Stimulated activated CD4-positive, alpha-beta T cell treated with anti-CD3 and anti-CD28 coated beads, TNF-alpha, amount 100 ng/mL, for 48 hours (primary cell): ENCODE results near the gene TFAP2D.
A peak's percentile ranks its signal among the peaks of the same experiment; 100 is the strongest.

Experiments used
- DNase-seq, 3 donors: peaks; one replicate each; pipeline ENCODE4 v3.0.0-alpha.2; 2020; ENCODE audit warnings: low read depth in 3 of 3

The TFAP2D gene

DNA sequence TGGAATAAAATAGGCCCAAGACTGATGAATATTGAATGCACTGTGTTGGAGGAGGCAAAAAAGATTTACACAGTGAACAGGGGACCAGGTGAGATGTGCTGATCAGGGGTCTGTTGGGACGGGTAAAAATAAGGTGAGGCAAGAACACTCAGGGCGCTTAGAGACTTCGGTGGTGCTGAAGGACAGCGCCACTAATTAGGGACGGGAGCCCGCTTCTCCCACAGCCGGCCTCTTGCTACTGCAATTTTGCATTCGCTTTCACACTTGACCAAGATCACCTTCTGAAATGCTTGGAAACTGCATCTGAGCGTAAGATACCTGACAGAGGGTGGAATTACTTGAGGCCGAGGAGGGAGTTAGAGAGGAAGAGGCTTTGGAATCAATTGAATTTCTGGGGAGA lies 7.3 kb downstream of the TFAP2D start:
- no peak for DNase-seq

DNA sequence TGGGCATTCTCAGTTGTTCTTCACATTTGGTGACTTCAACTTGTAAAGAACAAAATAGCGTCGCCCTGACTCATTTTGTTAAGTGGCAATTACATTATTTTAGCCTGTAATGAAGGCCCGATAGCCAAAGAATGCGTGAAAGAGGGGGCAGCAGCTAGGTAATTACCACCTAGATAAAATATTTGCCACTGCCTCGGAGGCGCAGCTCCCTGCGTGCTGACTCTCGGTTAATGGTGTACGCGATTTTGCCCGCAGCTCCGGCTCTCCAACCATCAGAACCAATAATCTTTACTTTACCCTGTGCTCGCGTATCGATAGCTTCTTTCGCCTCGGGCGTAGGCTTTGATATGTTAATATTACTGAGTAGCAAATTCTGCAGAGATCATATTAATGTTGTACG lies 8.7 kb downstream of the TFAP2D start:
- no peak for DNase-seq

GRCh38 chr6:50722829-50723554 lies 9.7 kb downstream of the TFAP2D start:
- DNase-seq: no peak

GRCh38 chr6:50724381-50725124 lies 11.2 kb downstream of the TFAP2D start:
- no peak for DNase-seq

GRCh38 chr6:50734488-50734887 lies 21.2 kb downstream of the TFAP2D start:
- DNase-seq: no peak

DNA sequence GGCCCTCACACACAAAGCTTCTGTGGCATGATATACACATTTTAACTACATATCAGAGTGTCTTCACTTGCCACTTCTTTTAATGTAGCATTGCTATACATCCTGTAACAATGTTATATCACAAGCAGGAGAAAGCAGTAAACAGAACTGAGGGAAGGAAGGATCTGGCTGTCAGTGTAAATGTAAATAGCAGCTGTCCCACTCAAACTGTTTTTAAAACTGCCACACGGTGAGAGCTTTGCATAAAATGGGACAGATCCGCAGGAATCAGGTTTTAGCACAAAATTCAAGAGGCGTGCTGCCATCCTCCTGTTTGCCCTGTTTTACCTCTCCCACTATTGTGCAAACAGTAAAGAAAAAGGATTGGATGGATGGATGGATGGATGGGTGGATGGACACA lies 28.8 kb downstream of the TFAP2D start:
- DNase-seq: no peak

DNA sequence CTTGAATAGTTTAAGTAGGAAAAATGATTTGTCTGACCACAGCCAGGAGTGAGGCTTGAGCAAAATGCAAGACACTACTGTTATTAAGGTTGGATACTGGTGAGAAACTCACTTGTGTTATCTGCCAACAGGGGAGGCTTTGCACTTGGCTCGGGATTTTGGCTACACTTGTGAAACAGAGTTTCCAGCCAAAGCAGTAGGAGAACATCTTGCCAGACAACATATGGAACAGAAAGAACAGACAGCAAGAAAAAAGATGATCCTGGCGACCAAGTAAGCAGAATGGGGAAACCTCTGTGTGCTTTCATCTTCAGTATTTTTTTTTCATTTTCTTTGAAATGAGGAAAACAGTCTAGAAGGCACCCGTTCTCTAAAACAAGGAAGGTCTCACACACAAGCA lies 31.6 kb downstream of the TFAP2D start:
- DNase-seq: no peak

DNA sequence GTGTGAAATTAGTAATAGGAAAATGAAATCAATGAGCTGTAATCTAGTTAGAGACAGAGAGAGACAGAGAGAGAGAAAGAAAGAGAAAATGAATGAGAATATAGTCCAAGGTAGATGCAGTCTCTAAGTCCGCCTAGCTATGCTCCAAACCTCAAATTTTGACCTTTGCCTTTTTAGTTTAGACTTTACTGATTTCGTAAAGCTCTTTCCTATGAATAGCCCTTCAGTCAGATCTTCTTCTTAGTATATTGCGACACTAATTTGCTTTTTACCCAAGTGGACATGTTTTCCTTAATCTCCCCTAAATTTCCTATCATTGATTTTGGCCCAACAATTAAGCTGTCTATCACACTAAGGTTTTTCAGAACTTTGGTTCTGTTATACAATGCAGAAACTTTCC lies 49.5 kb downstream of the TFAP2D start:
- no peak for DNase-seq

DNA sequence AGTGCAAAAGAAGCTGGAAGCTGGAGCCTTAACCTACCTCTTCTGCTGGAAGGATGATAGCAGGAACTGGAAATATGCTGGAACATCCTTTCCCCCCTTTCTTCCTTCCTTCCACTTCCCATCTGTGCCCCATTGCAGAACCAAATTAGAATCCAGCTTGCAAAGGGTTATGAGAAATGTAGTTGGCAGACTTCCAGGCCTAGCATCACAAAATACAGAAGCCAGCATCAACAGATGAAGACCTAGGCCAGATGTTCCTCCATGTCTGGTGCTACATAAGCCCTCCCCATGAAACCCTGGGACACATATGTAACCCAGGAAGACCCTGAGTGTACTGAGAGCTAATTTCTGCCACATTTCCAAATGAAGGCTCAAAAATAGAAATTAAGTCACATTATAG lies 65.4 kb downstream of the TFAP2D start:
- no peak for DNase-seq

GRCh38 chr6:50780382-50780781 lies 67.1 kb downstream of the TFAP2D start:
- no peak for DNase-seq

GRCh38 chr6:50785921-50786320 lies 72.6 kb downstream of the TFAP2D start:
- DNase-seq: no peak

DNA sequence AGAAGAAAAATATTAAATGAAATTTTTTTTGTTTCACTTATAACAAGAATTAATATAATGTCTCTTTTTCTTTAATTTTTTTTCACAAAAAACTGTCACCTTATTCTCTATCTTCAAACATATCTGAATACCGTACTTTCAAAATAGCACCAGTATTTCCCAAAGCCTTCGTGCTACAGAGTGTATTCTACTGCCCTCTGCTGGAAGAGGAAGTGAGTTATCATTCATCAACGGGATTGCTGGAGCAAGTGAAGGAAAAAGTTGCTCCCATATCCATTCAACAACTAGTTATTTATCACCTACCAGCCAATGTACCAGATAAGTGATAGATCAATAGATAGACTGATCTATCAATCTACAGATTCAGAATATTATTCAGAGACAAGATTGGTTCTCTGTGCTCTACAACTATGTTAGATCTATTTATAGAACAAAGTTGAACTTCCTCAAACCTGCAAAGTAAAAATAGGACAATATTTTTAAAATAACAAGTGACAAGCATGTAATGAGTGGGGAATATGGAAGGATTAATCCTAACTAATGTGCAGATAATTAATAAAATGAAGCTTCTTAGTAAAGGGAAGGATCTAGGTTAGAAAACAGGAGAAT lies 78.7 kb downstream of the TFAP2D start:
- DNase-seq: no peak

GRCh38 chr6:50792771-50793170 lies 79.4 kb downstream of the TFAP2D start:
- no peak for DNase-seq

- DNase-seq: no peak
These were observed 82.2 kb downstream of the TFAP2D start for GRCh38 chr6:50795574-50795973.

DNA sequence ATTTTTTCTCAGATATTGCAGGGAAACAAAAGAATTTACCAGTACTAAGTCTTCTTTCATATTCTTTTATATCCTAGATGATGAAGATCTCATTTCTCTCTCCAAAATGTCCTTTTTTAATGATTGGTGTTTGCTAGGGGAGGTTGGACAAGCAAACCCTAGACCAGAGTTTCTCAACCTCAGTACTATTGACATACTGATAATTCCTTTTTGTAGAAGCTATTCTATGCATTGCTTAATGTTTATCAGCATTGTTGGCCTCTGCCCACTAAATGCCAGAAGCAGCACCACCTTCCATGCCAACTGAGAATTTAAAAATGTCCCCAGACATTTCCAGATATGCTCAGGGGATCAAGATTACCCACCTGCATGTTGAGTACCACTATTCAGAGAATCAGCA lies 91.0 kb downstream of the TFAP2D start:
- DNase-seq: no peak

DNA sequence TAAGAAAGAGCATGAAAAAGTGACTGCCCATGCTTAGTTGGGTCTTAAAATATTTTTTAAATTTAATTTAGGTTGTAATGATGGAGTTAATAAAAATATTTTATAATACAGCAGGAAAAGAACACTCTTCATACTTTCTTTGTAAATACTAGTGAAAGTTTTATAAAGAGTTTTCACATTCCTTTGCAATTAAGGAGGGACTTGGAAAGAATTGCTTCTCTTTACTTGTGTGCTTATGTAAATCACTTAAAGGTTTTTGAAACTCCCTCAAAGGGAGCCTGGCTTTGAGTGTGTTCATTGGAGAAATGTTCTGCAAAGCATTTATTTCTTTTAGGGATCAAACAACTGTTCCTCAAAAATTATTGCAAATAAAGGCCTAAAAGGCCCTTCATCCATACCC lies 93.7 kb downstream of the TFAP2D start:
- DNase-seq: no peak

DNA sequence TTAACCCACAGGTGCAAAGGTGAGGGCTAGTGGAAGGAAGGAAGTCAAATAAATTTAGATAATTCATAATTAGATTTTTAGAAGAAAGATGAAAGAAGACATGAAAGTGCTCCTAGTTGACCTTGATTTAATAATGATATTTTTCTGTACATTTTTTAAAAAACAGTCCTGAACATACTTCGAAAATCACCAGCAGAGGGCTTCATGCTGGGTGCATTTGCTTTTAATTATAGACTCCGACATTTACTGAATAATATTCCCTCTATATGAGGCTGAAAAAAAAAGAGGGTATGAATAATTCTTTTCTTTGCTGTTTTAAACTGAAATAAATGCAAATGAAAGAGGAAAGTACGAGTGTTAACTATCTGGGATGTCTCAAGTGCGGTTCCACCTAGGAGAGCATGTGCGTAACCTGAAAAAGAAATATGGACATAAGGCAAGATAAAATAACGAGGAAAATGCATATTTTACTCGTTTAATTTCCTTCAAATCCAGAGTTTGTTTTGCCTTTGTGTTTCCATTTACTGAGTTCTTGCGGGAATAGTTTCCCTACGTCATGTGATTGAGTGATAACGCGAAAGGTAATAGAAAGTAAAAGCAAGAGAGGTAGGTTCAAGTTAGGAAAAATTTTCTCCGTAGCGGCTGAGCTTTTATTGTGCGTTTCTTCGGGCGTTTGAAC lies 102.2 kb downstream of the TFAP2D start:
- no peak for DNase-seq

GRCh38 chr6:50816115-50816675 lies 102.9 kb downstream of the TFAP2D start:
- DNase-seq: peak; percentile 34 to 62 (median 36)

DNA sequence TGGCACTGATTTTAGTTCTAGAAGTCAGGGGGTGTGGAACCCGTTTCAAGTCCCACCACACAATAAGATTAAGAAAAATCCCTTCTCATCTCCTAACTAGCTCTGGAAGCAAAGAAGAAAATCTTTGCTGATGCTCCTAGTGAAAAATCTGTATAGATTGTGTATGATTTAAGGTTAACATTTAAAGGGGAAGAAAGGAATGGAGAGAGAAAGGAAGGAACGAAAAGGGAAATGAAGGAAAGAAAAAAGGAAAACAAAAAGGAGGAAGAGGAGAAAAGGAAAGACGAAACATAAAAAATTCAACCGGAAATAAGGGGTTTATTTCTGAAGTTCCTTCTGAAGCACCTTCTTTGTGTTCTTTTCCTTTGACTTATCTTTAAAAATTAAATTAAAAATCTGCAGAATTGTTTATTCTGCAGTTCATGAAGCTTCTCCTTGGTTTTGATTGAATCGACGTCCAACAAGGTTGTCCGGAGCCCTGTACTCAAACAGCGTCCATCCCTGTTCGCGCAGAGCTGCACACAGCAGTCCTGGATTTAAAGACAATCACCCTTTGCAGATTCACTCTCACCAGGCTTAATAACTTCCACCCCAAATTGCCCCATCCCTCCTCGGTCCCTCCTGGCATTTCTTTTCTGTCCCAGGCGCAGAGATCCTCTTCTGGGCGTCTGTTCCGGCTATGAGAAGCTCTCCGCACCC lies 103.8 kb downstream of the TFAP2D start:
- no peak for DNase-seq

GRCh38 chr6:50817646-50817950 lies 104.3 kb downstream of the TFAP2D start:
- DNase-seq: no peak

DNA sequence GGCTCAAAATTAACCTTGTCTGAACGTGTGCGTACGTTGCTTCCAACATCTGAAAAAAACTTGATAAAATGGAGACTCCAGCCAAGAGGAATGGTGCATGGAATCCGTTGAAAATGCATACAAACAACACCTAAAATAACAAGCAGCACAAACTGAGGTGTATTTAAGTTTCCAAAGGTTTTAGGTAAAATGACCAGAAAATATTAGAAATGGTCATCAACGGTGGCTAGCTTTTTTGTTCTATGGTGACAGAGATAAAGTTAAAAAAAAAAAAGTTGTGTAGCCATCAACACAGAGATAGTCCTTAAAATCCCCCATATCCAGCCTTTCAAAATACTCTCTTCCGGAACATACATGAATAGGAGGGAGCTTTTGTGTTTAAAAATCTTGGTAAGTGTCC lies 104.7 kb downstream of the TFAP2D start:
- no peak for DNase-seq

DNA sequence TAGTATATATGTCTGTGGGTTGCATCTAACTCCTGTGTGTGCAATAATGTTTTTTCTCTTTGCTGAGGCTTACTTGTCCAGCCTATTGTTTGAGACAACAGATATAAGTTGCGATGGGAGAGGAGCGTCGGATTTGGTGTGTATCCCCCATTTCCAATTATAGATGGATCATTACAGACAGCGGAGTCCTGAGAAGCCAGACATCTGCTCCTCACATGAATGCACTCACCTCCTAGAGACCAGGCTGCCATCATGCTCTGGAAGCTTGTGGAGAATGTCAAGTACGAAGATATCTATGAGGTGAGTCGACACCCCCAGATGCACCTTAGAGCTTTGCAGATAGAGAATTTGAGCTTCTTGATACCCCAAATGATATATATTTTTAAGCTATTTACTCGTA lies 105.3 kb downstream of the TFAP2D start, which contains the start of gene TFAP2B:
TFAP2B (plus strand) TSS at position 199 of the 400 bp plus-strand sequence; CDS start at position 220, 21 bp downstream.
- no peak for DNase-seq
